ENCODE data around the gene IRAG1. TPM values are rescaled to one million over a fixed set of nuclear protein-coding genes. Genes with fewer than 3 reads are reported as not detected.
"Not testable (repeated sequence)": the region's sequence is repeated elsewhere in the genome, so short reads cannot be mapped to it uniquely, and the experiment has no call there.

IRAG1 gene
- total RNA-seq, 1 experiment from 2014 or later, result 0.27 TPM

DNA sequence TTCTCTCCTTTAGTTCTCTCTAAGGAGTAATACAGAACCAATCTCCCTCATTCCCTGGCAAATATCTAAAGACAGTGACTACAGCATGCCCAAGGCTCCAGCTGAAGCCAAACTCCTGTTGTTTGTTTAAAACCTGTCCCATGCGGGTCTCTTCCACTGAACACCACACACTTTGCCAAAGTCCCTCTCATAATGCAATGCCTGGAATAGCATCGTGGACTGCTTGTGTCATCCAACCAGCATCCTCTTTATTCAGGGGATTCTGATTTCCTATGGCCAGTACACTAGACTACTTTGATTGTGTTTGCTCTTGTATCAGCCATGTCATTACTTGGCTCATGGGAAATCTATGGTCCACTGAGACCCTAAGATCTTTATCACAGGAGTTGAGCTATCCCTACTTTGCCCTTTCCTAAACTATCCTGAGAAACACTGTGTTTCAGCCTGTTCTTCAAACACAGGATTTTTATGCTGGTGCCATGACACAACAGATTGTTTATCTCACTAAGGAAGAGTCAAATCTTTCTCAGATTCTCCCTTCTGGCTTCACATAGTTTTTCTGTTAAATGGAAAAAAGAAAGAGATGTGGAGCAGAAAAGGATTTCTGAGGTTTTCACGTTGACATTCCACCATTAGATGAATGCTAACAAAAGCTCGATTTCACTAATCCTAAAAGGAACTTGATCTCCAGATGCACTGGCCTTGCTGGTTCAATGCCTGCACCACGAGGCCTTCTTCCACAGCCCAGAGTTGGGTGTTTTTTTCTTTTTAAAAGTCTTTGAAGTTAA, 15.9 kb upstream of the IRAG1 start:
- no peak for DNase-seq (ENCODE audit: low spot score)

GRCh38 chr11:10708131-10708530, 14.6 kb upstream of the IRAG1 start:
- no peak for DNase-seq (ENCODE audit: low spot score)

DNA sequence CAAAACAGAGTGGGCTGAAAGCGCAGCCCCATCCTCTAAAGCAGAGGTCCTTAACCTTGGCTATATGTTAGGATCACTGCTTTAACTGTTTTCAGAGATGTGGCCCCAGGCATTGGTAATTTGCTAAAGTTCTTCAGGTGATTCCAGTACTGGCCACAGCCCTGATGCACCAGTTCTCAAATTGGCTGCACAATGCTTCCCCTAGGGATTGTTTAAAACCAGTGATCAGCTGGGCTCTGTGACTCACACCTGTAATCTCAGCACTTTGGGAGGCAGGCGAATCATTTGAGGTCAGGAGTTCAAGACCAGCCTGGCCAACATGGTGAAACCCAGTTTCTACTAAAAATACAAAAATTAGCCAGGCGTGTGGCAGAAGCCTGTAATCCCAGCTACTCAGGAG, 8.4 kb upstream of the IRAG1 start:
- DNase-seq (ENCODE audit: low spot score), result no peak

GRCh38 chr11:10699072-10699471, 5.5 kb upstream of the IRAG1 start:
- no peak for DNase-seq (ENCODE audit: low spot score)

- DNase-seq (ENCODE audit: low spot score), result no peak
These were observed 3.7 kb upstream of the IRAG1 start for GRCh38 chr11:10697323-10697620.

DNA sequence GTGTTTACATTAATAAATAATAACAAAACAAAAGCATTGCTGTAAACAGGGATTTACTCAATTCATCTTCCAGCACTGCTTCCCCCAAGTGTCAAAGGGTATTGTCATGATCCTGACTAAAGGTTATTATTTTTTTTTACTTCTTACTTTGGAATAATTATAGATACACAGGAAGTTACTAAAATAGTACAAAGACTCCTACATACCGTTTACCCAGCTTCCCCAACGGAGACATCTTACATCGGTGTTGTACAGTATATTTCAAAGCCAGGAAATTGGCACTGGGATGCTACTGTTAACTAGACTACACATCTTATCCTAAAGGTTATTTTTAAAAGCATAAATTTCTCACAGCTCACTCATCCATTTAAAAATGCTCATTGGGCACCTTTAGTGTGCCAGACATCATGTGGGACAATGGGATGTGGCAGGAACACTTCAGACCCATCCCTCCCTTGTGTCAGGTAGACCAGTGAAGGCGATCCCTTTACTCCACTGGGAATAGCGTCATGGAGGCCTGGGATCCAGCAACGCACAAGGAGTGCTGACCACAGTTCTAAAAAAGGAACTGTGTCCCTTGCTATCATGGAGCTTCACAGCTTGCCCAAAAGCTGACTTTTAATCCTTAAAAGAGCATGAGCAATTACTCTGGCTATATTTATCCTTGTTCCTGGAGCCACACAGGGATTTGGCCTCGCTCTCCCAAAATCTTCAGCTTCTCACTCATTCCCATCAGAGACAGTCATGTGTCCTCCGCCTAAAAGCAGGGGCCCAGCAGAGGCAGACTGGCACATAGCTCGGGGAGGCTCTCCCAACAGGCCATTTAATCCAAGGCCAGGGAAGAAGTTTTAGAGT, 3.1 kb upstream of the IRAG1 start:
- no peak for DNase-seq (ENCODE audit: low spot score)

GRCh38 chr11:10695833-10696232, 2.3 kb upstream of the IRAG1 start:
- no peak for DNase-seq (ENCODE audit: low spot score)

GRCh38 chr11:10694486-10695239, 1.1 kb upstream of the IRAG1 start:
- DNase-seq (ENCODE audit: low spot score), result no peak

DNA sequence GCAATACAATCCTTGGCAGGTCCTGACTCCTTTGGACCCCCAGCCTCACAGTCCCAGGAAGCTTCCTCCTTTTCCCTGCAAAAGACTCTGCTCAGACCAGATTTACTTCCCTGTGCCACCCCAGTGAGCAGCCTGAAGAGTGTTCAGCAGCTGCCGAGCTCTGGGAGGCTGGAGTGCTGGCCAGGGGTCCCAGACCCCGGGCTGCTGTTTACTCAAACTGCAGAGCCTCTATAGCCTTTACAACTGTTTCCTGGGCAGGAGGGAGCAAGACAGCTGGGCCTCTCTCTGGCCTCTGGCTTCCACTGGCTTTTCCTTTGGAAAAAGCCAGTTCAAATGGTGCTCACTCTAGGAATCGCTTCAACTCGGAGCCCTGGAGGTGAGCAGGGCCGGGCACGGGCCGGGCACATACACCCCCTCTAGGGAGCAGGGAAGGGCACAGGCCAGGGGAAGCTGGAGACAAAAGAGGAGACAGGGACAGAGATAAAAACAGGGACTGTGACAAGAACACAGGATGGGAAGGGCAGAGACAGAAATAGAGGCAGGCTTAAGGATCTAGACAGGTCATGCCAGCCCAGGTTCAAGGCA, 932 bp downstream of the IRAG1 start:
- no peak for DNase-seq (ENCODE audit: low spot score)

DNA sequence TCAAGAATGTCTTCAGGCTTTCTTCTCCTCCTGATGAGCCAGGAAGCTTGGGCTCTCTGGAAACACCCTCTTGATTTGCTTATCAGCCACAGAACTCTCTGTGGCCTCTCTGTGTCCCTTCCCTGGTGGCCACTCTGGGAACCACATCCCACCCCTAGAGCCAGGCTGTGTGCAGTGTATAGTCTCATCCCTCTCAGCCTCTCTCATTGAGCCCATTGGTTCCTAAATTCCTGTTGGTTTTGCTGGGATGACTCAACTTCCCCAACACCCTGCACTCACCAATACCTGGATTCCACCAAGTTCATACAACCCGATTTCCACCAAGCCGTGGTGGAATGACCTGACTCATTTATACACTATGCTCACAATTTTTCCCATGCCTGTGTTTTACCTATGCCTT, 5.2 kb downstream of the IRAG1 start:
- no peak for DNase-seq (ENCODE audit: low spot score)

DNA sequence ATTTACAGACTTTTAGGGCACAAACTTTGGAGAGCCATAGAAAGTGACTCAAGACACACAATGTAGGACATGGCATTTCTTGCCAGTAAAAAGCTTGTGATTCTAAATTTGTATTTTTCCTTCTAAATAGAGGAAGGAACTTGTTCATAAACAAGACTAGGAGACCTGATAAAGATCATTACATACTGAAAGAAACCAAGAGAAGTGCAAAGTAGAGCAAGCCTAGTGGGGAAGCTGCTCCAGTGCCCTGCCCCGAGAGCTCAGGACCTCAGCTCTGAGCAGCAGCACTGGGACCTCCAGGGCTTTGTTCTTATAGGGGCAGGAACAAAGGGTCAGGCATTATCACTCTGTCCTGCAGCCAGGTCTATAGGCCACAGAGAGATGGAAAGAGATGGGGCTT, 7.2 kb downstream of the IRAG1 start:
- no peak for DNase-seq (ENCODE audit: low spot score)

GRCh38 chr11:10683429-10683828, 10.1 kb downstream of the IRAG1 start:
- no peak for DNase-seq (ENCODE audit: low spot score)

DNA sequence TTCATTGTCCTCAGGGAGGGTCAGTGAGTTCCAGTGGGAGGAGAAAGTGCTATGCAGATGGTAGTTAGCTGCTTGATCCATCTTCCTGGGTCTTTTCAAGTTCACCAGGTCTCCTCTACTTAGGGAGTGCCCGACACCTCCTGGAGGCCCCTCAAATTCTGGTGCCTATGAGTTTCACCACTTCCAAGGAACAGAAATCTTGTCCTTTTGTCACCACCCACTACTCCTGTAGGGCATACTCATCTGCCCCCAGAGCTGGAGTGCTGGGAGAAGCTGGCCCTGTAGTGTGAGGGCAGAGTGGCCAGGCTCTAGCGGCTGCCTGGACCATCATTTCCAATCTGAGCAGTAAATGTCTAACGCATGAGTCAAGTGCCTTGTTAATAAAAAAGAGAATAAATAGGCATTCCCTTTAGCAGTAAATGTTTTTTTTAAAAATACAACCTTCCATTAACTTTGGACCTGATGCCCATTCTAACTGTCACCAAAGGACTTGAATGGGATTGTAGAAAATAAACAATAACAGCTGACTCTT, 12.5 kb downstream of the IRAG1 start:
- DNase-seq (ENCODE audit: low spot score), result no peak

- DNase-seq (ENCODE audit: low spot score), result not testable (repeated sequence)
These were observed 13.3 kb downstream of the IRAG1 start for GRCh38 chr11:10680279-10680678.

DNA sequence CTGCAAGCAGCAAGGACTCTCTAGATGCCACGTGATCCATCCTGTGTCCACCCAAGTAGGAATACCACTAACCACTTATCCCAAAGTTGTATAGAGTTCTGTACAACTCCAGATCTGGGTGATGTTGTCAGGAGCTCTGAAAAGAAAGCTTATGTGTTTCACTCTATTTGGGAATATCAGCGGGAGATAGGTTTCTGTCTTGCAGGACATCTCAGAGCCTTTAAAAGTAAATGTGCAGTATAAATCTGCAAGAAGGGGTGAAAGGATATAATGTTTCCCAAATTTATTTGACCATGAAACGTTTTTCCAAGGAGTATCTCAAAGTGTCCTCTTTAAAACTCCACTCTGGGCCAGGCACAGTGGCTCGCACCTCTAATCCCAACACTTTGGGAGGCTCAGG, 13.9 kb downstream of the IRAG1 start:
- DNase-seq (ENCODE audit: low spot score), result no peak

- DNase-seq (ENCODE audit: low spot score), result no peak
These were observed 15.5 kb downstream of the IRAG1 start for GRCh38 chr11:10678101-10678500.

DNA sequence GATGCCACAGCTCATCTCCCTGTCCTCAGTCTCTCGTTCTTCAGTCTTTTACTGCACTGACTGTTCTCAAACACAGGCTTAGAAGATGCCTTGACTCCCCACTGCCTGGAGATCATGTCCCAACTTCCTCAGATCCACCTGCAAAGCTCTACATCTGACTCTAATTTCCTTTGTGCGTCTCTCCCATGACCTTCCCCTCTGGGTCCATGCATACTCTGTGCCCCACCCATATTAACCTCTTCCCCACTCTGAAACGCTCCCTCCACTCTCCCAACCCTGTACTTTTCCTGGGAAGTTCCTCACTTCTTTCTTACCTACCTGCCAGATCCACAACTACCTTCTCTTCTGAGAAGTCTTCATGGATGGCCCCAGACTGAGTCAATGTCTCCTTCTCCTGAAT, 16.6 kb downstream of the IRAG1 start:
- no peak for DNase-seq (ENCODE audit: low spot score)

GRCh38 chr11:10674911-10675440, 18.6 kb downstream of the IRAG1 start:
- no peak for DNase-seq (ENCODE audit: low spot score)

DNA sequence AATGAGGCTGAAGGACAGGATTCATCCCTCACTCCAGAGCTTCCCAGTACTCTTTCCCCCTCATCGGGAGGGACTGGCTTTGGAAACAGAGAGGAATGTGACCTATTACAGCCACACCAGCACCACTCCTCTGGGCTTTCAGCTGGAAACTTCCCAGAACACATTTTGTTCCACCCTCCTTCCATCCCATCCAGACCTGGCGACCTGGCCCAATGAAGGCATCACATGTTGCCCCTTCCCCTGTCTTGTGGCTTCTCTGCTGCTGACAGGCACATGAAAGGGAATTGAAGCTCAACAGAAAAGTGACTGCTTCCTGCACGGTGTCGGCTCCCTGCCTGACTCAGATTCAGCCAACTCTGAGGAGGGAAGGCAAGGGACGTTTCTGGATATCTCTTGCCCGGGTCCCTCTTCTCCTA, 19.1 kb downstream of the IRAG1 start:
- DNase-seq (ENCODE audit: low spot score), result no peak

DNA sequence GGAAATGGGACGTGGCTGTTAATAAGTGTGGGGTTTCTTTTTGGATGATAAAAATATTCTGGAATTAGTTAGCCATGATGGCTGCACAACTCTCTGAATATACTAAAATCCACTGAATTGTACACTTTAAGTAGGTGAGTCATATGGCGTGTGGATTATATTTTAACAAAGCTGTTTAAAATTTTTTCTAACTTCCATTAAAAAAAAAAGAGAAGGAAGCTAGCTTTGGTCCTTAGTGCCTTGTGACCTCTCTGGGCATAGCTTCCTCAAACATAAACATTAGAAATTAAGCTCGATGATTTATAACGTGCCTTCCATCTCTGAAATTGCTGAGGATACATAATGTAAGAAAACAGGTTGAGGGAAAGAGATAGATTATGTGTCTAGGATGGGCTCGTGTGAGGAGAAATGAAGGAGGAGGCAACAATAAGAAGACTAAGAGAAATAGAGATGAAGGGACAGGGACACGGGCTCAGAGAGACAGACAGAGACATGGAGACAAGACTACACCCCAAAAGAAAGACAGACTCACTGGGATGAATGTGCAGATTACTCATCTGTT, 20.0 kb downstream of the IRAG1 start:
- no peak for DNase-seq (ENCODE audit: low spot score)

DNA sequence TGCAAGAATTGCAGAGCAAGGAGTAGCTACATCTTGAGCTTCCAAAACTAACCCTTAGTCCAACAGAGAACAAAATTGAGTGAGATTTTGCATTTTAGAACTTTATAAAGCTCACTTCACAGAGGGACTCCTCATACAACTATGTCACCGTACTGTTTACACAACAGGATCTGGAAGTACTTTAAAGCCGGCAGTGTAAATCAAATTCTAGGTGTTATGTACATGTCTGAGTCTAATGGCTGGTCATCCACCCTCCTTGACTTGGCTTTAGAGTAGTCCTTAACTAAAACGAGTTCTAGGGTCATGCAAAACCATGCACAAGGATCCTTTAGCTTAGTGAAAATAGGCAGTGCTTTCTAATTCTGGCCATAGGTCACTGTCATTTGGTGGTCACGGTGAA, 23.5 kb downstream of the IRAG1 start:
- DNase-seq (ENCODE audit: low spot score), result no peak
